Lung (tissue), 12 donors: Measurements from ENCODE around the gene BPIFB2. TPM values are rescaled to one million over a fixed set of nuclear protein-coding genes. Genes with fewer than 3 reads are reported as not detected.

Source experiments
- ATAC-seq: fragments of 200-7000 bp; cut with Tn5 transposase; one replicate; pipeline ENCODE4 v1.9.1; 2020; ENCODE audit warnings: moderate number of reproducible peaks; ENCODE audit not compliant: insufficient read depth, low FRiP score
- DNase-seq, 3 donors: peaks; one replicate each; pipeline ENCODE4 v3.0.0-alpha.2; 2013 to 2017
- H3K27ac ChIP-seq, 2 donors: one replicate each; pipeline ENCODE4 v1.5.1; 2013; ENCODE audit warnings: mild to moderate bottlenecking in 2 of 2, moderate library complexity in 2 of 2, control low read depth in 1 of 2, inconsistent platforms in 1 of 2, low read depth in 1 of 2, low read length in 1 of 2
- H3K27me3 ChIP-seq, 3 donors: one replicate each; pipeline ENCODE4 v1.5.1; 2013; ENCODE audit warnings: low read length in 2 of 3; ENCODE audit not compliant: control insufficient read depth in 3 of 3, insufficient read depth in 3 of 3
- H3K36me3 ChIP-seq, 4 donors: one replicate each; pipeline ENCODE4 v1.5.1; 2013; ENCODE audit warnings: low read length in 4 of 4, mild to moderate bottlenecking in 1 of 4, moderate library complexity in 1 of 4; ENCODE audit not compliant: control insufficient read depth in 4 of 4, insufficient read depth in 4 of 4
- H3K4me1 ChIP-seq, 5 donors: one replicate each; pipeline ENCODE4 v1.5.1; 2013; ENCODE audit warnings: low read length in 5 of 5, mild to moderate bottlenecking in 2 of 5, moderate library complexity in 1 of 5; ENCODE audit not compliant: control insufficient read depth in 5 of 5, insufficient read depth in 5 of 5
- H3K4me3 ChIP-seq: one replicate; pipeline ENCODE4 v1.5.1; 2013; ENCODE audit warnings: mild to moderate bottlenecking, control low read depth, moderate library complexity
- H3K9ac ChIP-seq, 2 donors: one replicate each; pipeline ENCODE4 v1.5.1; 2013; ENCODE audit warnings: low read length in 2 of 2, control low read depth in 1 of 2; ENCODE audit not compliant: insufficient read depth in 1 of 2
- H3K9me3 ChIP-seq, 4 donors: one replicate each; pipeline ENCODE4 v1.5.1; 2013; ENCODE audit warnings: low read length in 3 of 4, mild to moderate bottlenecking in 1 of 4, moderate library complexity in 1 of 4; ENCODE audit not compliant: control insufficient read depth in 4 of 4, insufficient read depth in 3 of 4
- WGBS, 2 donors: extraction: QIAGEN DNeasy Blood & Tissue Kit; methylation state at CpG; one replicate each; pipeline ENCODE4 v1.1.7; 2013; 5-methylcytosine and 5-hydroxymethylcytosine counted together
- polyA plus RNA-seq, 2 donors: library from polyadenylated mRNA; stranded (reverse); fragments of 200-250 nt; gene quantifications; one replicate each; pipeline ENCODE4 v1.2.1, GENCODE V29; 2013
- total RNA-seq, 2 donors: library from RNA; depleted of rRNA in 1 of 2; stranded (reverse); fragments of >200 nt in 1 of 2; gene quantifications; one replicate each; pipeline ENCODE4 v1.2.1, GENCODE V29; 2014 to 2021
- TF ChIP-seq, protein P1 (sequence below): IDR thresholded peaks from 2 replicates; pipeline ENCODE4 v1.5.1; 2012; ENCODE audit warnings: mild to moderate bottlenecking; ENCODE audit errors: control extremely low read depth, extremely low read depth
- donor health status: control.
- donor health status: control.
- donor health status: Bipolar disorder and iron deficiency.
- donor health status: healthy.
- donor health status: DM: yes; HTN: yes; CAD: no.

Gene BPIFB2
- total and polyA plus RNA-seq, 4 donors = 0.41 to 3.0 (median 1.6) TPM

DNA sequence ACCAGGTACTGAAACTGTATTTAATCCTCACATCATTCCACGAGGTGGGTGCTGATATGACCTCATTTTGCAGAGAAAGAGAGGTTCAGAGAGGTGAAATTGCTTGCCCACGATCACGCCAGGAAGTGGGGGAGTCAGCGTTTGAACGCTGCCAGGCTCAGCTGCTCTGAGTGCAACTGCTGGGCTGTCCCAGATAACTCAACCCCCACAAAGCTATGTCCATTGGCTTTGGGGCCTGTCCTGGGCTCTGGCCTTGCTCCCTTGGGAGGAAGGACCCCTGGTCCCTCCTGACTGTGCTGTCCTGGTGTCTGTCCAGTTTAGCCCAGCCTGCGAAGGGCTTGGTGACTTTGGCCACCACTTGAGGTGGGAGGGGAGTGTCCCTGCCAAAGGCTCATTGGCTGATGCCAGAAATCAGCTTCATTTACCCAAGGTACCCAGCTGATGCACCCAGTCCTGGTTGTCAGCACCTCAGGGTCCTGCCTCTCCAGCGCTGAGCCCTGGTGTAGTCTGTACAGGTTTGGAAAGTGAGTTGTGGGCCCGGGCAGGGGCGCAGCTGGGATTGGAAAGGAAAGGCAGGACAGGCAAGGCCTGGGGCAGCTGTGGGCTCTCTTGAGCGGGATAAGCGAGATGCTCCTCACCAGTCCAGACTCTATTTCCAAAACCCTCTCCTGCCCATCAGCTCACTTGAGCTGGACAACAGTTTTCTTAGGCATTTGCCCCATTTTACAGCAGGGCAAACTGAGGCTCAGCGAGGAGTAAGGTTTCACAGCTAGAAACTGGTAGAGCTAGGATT, 41.7 kb upstream of the BPIFB2 start:
- H3K4me3 ChIP-seq = no peak overlapping the region
- H3K4me1 ChIP-seq = peaks cover 0 to 5% (median 2%) of the 10 kb centered on the region in 5 donors
- H3K9me3 ChIP-seq = peaks cover 0 to 3% (median 0%) of the 10 kb centered on the region in 4 donors
- no peak for ATAC-seq
- TF ChIP-seq, protein P1, sequence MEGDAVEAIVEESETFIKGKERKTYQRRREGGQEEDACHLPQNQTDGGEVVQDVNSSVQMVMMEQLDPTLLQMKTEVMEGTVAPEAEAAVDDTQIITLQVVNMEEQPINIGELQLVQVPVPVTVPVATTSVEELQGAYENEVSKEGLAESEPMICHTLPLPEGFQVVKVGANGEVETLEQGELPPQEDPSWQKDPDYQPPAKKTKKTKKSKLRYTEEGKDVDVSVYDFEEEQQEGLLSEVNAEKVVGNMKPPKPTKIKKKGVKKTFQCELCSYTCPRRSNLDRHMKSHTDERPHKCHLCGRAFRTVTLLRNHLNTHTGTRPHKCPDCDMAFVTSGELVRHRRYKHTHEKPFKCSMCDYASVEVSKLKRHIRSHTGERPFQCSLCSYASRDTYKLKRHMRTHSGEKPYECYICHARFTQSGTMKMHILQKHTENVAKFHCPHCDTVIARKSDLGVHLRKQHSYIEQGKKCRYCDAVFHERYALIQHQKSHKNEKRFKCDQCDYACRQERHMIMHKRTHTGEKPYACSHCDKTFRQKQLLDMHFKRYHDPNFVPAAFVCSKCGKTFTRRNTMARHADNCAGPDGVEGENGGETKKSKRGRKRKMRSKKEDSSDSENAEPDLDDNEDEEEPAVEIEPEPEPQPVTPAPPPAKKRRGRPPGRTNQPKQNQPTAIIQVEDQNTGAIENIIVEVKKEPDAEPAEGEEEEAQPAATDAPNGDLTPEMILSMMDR = no peak
- H3K27me3 ChIP-seq = no peaks in the 10 kb centered on the region
- no peak for DNase-seq
- no peaks in the 10 kb centered on the region for H3K36me3 ChIP-seq
- no peak overlapping the region for H3K9ac ChIP-seq
- 63 to 75% methylated on average over 12 of the region's 12 CpGs for WGBS, 2 donors
- no peak overlapping the region for H3K27ac ChIP-seq

DNA sequence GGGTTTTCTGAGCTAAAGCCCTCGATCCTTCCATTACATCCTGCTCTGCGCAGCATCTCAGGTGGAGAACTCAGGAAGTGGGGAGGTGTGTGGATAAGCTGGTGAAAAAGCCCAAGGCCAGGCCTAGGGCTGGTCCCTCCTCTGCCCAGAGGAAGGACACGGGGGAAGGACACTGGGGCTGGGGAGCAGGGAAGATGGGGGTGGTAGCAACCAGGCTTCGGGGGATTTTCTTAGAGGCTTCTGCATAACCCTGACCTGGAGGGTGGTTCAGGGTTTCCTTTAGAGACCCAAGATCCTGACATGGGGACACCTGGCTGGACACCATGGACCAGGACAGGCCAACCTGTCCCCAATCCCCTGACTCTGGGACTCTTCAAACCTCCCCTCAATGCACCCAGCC, 41.1 kb upstream of the BPIFB2 start:
- Histone ChIP-seq H3K27ac (no peak overlapping the region), H3K4me1 (peaks cover 0 to 5% (median 2%) of the 10 kb centered on the region in 5 donors), H3K9ac (no peak overlapping the region), H3K36me3 (no peaks in the 10 kb centered on the region), H3K4me3 (no peak overlapping the region), H3K27me3 (no peaks in the 10 kb centered on the region), H3K9me3 (no peaks in the 10 kb centered on the region)
- 85 to 98% methylated on average over 4 of the region's 4 CpGs for WGBS, 2 donors
- TF ChIP-seq, protein P1 = no peak
- ATAC-seq (no peak), DNase-seq (no peak)

DNA sequence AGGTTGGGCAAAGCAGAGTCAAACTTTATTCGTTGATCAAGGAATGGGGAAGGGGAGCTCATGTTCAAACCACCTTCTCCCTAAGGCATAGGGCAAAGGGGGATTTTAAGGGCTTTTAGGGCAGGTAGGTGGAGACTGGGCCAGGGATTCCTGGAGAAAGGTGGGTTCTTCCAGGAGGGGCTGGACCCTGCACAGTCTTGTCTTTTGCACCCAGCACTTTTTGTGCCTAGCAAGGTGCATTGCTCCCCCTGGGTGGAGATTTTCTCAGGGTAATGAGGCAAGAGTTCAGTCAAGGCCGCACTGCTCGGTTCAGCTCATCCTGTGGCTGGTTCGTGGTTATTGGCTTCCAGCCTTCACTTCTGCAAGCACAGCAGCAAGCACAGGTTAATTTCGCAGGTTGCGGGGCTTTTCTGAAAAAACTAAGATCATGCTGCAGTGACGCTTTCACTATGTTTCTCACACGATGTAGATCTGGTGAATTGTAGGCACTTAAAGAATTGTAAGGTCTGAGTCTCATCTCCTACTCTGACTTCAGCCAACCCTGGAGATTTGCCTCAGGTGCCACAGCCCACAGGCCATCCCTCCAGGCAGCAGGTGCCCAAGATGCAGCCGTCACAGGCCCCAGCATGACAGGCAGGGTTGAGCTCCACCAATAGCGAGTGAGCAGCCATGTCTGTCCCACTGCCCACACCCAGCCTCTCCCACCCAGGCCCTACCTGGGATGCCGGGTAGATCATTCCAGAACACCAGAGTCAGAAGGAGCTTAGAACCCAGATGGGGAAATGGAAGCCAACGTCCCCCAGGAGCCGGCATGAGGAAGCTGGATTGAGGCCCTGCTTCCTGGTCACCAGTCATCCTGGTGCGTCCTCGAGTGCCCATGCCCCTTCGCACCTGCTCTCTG, 40.4 kb upstream of the BPIFB2 start:
- no peak for DNase-seq
- 55 to 64% methylated on average over 16 of the region's 16 CpGs for WGBS, 2 donors
- Histone ChIP-seq H3K9ac (no peak overlapping the region), H3K36me3 (no peaks in the 10 kb centered on the region), H3K9me3 (no peaks in the 10 kb centered on the region), H3K27me3 (no peaks in the 10 kb centered on the region), H3K4me1 (peaks cover 0 to 6% (median 3%) of the 10 kb centered on the region in 5 donors), H3K27ac (no peak overlapping the region), H3K4me3 (no peak overlapping the region)
- no peak for ATAC-seq
- TF ChIP-seq, protein P1 = no peak
